Heart right ventricle (tissue), 16 donors: ENCODE data around the gene KCNK13. TPM values are rescaled to one million over a fixed set of nuclear protein-coding genes. Genes with fewer than 3 reads are reported as not detected.
"Not testable (repeated sequence)": the region's sequence is repeated elsewhere in the genome, so short reads cannot be mapped to it uniquely, and the experiment has no call there.

Source experiments
- ATAC-seq, 8 donors: fragments of 200-7000 bp; cut with Tn5 transposase; one replicate each; pipeline ENCODE4 v1.9.1; 2020; ENCODE audit warnings: mild to moderate bottlenecking in 8 of 8, moderate library complexity in 8 of 8, moderate number of reproducible peaks in 1 of 8
- DNase-seq, 2 donors: peaks; one replicate each; pipeline ENCODE4 v3.0.0-alpha.2; 2020
- H3K27ac ChIP-seq, 10 donors: fragments of 200-600 bp; sonication (generic) in 2 of 10; one replicate each; pipeline versions ENCODE4 v1.5.0 to v1.8.0; 2020 to 2022; ENCODE audit warnings: mild to moderate bottlenecking in 3 of 10
- H3K27me3 ChIP-seq, 7 donors: fragments of 200-600 bp; one replicate each; pipeline ENCODE4 v1.8.0; 2021 to 2022; ENCODE audit warnings: mild to moderate bottlenecking in 2 of 7
- H3K36me3 ChIP-seq, 9 donors: fragments of 200-600 bp; sonication (generic) in 1 of 9; one replicate each; pipeline versions ENCODE4 v1.5.0 to v1.8.0; 2020 to 2022; ENCODE audit warnings: mild to moderate bottlenecking in 2 of 9
- H3K4me1 ChIP-seq, 9 donors: fragments of 200-600 bp; sonication (generic) in 1 of 9; one replicate each; pipeline versions ENCODE4 v1.5.0 to v1.8.0; 2020 to 2022; ENCODE audit warnings: mild to moderate bottlenecking in 4 of 9
- H3K4me3 ChIP-seq, 10 donors: fragments of 200-600 bp; sonication (generic) in 2 of 10; one replicate each; pipeline versions ENCODE4 v1.5.0 to v1.8.0; 2020 to 2022; ENCODE audit warnings: mild to moderate bottlenecking in 7 of 10, moderate library complexity in 2 of 10
- H3K9me3 ChIP-seq, 11 donors: fragments of 200-600 bp in 10 of 11; sonication (generic) in 2 of 11; one replicate each; pipeline versions ENCODE4 v1.5.0 to v1.8.0; 2013 to 2022; ENCODE audit warnings: mild to moderate bottlenecking in 2 of 11, control low read depth in 1 of 11, moderate library complexity in 1 of 11
- CTCF ChIP-seq, 9 donors: fragments of 200-600 bp; sonication (generic) in 2 of 9; IDR thresholded peaks; one replicate each; pipeline versions ENCODE4 v1.5.0 to v1.8.0; 2021 to 2022; ENCODE audit warnings: antibody characterized with exemption in 9 of 9, mild to moderate bottlenecking in 5 of 9, moderate library complexity in 1 of 9
- WGBS, 2 donors: extraction: QIAGEN DNeasy Blood & Tissue Kit; methylation state at CpG; one replicate each; pipeline ENCODE4 v1.1.7; 2013; ENCODE audit warnings: inconsistent platforms in 1 of 2; 5-methylcytosine and 5-hydroxymethylcytosine counted together
- intact Hi-C, 10 donors: fragments of 100-400 bp; cut with DNase I; formaldehyde crosslinking; loops; one replicate each; pipeline versions ENCODE4 v1.11.1 to v1.14.2; 2022
- polyA plus RNA-seq, 2 donors: library from polyadenylated mRNA; stranded (reverse); fragments of 200-250 nt; gene quantifications; one replicate each; pipeline ENCODE4 v1.2.3, GENCODE V29; 2013
- total RNA-seq, 10 donors: library from RNA; stranded (reverse); fragmentation: NEBNext Ultra II Directional in 3 of 10; extraction: Animal tissue kit (Norgen Biotek cat#: 25700) in 3 of 10; gene quantifications; one replicate each; pipeline versions ENCODE4 v1.2.1 to v1.2.4, GENCODE V29; 2021 to 2023
- donor health status: Arrhythmogenic right ventricular cardiomyopathy.
- donor health status: ischemic (EF 13 %, LVEDD 7.1; RV severe dilation, severe dysfunction).
- donor health status: healthy with polysubstance abuse.
- donor health status: DM: no; HTN: yes; CAD: no.
- donor health status: DM: no; HTN: no; CAD: no.
- donor health status: ischemic (EF 25% LVEDD 6.9; RV normal size, moderate dysfunction).
- donor health status: ischemic (EF 25% LVEDD 5.7; RV mildly dilated, moderate dysfunction).
- donor health status: healthy.
- donor health status: DM: yes; HTN: yes; CAD: no.
- donor health status: Ischemic cardiomyopathy.
- donor health status: ischemic (EF 35%, LVEDD 5.7; RV mildly dilated, moderate dysfunction).
- donor health status: nonischemic (EF 11% LVEDD 7.7; RV severe dilation, severe dysfunction).
- donor health status: DM: yes; HTN: yes; CAD: no.
- donor health status: PGD.
- donor health status: ischemic (EF 29% LVEDD 5.4; RV normal size, mild dysfunction).
- donor health status: nonischemic (EF 23%, LVEDD 6.1; RV moderate dilation, normal function).

KCNK13 gene
- total and polyA plus RNA-seq, 12 donors, result 0.15 to 9.6 (median 1.0) TPM

- intact Hi-C loops, result no loop called here
- Histone ChIP-seq H3K27me3 (peaks cover 0 to 24% (median 5%) of the 10 kb centered on the region in 7 donors), H3K27ac (no peak overlapping the region), H3K36me3 (no peaks in the 10 kb centered on the region), H3K4me3 (no peak overlapping the region), H3K9me3 (no peaks in the 10 kb centered on the region), H3K4me1 (no peaks in the 10 kb centered on the region)
- WGBS, 2 donors, result 90 to 92% methylated on average over 5 of the region's 5 CpGs
- ATAC-seq (no peak), DNase-seq (no peak)
- no peak for TF ChIP-seq CTCF (IDR thresholded peaks at IDR 0.05)
Observed at GRCh38 chr14:90194706-90195105, 132.9 kb downstream of the KCNK13 start.

- Histone ChIP-seq H3K9me3 (peaks cover 0 to 9% (median 0%) of the 10 kb centered on the region in 11 donors), H3K36me3 (no peaks in the 10 kb centered on the region), H3K27ac (no peak overlapping the region), H3K27me3 (peaks cover 0 to 33% (median 5%) of the 10 kb centered on the region in 7 donors), H3K4me3 (no peak overlapping the region), H3K4me1 (no peaks in the 10 kb centered on the region)
- ATAC-seq (no peak), DNase-seq (no peak)
- 86 to 90% methylated on average over 12 of the region's 12 CpGs for WGBS, 2 donors
- intact Hi-C loops, result no loop called here
- no peak for TF ChIP-seq CTCF (IDR thresholded peaks at IDR 0.05)
Observed at GRCh38 chr14:90198541-90199060, 136.8 kb downstream of the KCNK13 start.

GRCh38 chr14:90200546-90200945, 138.8 kb downstream of the KCNK13 start:
- DNase-seq, H3K4me3 ChIP-seq, ATAC-seq, H3K36me3 ChIP-seq, H3K27ac ChIP-seq, H3K4me1 ChIP-seq, intact Hi-C loops: not testable (repeated sequence)
- Histone ChIP-seq H3K27me3 (peaks cover 0 to 28% (median 5%) of the 10 kb centered on the region in 7 donors), H3K9me3 (peaks cover 0 to 15% (median 0%) of the 10 kb centered on the region in 11 donors)
- WGBS, 2 donors, result 72 to 76% methylated on average over 4 of the region's 4 CpGs

- Histone ChIP-seq H3K27ac (no peak overlapping the region), H3K27me3 (peaks cover 0 to 28% (median 5%) of the 10 kb centered on the region in 7 donors), H3K9me3 (peaks cover 0 to 15% (median 0%) of the 10 kb centered on the region in 11 donors), H3K36me3 (no peaks in the 10 kb centered on the region), H3K4me1 (no peaks in the 10 kb centered on the region), H3K4me3 (no peak overlapping the region)
- DNase-seq (no peak), ATAC-seq (no peak)
- intact Hi-C loops, result no loop called here
- 70 to 78% methylated on average over 2 of the region's 2 CpGs for WGBS, 2 donors
- no peak for TF ChIP-seq CTCF (IDR thresholded peaks at IDR 0.05)
Observed at GRCh38 chr14:90201344-90201743, 139.6 kb downstream of the KCNK13 start.

- Histone ChIP-seq H3K4me3 (no peak overlapping the region), H3K9me3 (peaks cover 0 to 15% (median 0%) of the 10 kb centered on the region in 11 donors), H3K36me3 (no peaks in the 10 kb centered on the region), H3K4me1 (no peaks in the 10 kb centered on the region), H3K27me3 (peaks cover 0 to 9% (median 0%) of the 10 kb centered on the region in 7 donors), H3K27ac (no peak overlapping the region)
- TF ChIP-seq CTCF (IDR thresholded peaks at IDR 0.05), result no peak
- ATAC-seq (no peak), DNase-seq (no peak)
- intact Hi-C loops, result no loop called here
Observed at GRCh38 chr14:90204516-90204915, 142.7 kb downstream of the KCNK13 start.
